Brain pericyte (primary cell): ENCODE measurements around the gene PKD1.

Experiments
- DNase-seq: peaks from one replicate; pipeline ENCODE4 v3.0.0-alpha.2; 2012; ENCODE audit warnings: low read depth, low spot score

PKD1 gene

DNA sequence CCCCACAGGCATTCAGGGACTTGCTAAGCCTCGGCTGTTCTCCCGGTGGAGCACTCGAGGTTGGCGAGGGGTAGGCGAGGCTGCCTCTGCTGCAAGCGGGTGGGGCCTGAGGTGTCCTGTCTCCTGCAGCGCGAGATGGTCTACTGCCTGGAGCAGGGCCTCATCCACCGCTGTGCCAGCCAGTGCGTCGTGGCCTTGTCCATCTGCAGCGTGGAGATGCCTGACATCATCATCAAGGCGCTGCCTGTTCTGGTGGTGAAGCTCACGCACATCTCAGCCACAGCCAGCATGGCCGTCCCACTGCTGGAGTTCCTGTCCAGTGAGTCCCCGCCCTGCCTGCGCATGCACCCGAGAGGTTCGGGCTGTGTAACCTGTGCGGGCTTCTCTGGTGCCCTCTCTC is 61.6 kb downstream of the PKD1 start:
- no peak for DNase-seq

DNA sequence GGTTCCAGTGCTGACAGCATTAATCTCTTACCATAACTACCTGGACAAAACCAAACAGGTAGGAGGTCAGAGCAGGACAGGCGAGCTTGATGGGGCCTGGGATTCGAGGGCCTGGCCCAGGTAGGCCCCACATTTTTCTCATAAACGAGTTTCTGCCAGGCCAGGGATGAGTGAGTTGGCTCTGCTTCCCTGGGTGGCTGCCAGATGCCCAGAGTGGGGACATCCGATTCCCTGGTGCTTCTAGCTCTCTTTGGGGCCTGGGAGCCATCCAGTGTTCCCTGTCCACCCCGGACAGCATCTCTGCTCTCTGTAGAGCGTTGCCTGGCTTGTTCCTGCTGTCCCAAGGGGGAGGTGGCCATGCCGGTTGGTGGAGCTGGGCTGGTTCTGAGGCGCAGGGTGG is 62.8 kb downstream of the PKD1 start:
- no peak for DNase-seq

DNA sequence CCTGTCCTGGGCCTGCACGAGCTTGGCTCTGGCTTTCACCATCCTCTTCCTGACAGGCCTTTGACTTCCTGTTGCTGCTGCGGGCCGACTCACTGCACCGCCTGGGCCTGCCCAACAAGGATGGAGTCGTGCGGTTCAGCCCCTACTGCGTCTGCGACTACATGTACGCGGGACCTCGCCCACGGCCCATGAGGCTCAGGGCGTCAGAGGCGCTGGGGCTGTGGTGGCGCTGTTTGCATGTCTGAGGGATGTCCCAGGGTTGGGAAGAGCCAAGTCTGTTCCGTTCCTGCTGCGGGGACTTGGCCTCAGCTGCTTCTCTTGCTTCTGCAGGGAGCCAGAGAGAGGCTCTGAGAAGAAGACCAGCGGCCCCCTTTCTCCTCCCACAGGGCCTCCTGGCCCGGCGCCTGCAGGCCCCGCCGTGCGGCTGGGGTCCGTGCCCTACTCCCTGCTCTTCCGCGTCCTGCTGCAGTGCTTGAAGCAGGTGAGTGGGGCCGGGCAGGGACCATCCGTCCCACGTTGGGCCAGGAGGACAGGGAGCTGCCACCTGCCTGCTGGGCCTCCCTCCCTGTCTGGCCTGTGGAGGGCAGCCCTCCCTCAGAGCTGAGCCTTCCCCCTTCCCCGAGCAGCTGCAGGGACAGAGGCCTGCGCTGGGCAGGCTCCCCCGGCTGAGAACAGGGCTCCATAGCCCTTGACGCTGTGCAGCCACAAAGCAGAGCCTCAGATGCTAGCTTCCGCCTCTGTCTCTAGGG is 64.1 kb downstream of the PKD1 start:
- DNase-seq, result no peak

DNA sequence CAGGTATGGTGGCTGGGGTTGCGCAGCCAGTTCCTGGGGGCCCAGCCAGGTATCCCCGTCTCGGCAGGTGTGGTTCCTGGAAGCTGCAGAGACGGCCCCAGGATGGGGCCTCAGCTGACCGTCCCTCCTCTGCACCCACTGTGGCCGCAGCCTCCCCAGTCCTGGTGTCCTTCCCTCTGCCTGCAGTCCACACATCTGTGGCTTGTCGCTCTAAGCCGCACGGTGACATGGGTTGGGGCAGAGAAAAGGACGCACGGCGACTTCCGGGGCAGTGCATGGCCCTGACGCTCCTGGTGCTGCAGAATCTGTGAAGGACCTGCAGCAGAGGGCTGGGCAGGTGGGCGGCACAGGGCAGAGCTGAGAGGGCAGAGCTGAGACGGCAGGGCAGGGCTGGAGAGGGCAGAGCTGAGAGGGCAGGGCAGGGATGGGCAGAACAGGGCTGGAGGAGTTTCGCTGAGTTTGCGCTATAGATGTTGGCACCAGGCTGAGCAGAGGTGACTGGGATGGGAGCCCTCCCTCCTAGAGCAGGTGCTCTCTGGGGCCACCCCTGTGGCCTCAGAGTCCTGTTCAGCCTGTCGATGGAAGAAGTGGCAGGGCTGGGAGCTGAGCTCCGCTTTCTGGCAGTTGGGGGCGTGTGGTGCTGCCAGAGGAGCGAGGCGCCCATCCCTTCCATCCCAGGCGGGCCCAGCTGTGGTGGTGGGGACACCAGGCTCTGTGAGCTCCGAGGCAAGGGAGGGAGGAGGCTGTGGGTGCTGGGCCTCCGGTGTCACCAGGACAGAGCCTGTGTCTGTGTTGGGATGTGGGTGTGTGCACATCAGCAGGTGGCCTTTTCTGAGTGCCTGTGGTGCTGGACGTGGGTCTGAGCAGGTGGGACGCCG is 64.9 kb downstream of the PKD1 start:
- DNase-seq, result no peak

DNA sequence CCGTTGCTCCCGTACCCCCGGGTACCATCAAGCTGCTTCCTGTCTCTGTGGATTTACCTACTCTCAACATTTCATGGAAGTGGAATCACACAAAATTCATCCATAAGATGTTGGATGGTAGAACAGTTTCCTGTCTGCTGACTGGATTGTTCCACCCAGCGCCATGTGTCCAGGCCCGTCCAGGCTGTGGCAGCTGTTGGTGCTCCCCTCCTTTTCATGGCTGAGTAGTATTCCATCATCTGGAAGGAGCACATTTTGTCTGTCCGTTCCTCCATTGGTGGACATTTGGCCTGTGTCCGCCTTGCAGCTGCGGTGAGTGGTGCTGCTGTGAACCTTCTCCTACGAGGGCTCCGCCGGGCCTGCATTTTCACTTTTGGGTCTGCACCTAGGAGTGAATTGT is 69.6 kb downstream of the PKD1 start:
- no peak for DNase-seq

DNA sequence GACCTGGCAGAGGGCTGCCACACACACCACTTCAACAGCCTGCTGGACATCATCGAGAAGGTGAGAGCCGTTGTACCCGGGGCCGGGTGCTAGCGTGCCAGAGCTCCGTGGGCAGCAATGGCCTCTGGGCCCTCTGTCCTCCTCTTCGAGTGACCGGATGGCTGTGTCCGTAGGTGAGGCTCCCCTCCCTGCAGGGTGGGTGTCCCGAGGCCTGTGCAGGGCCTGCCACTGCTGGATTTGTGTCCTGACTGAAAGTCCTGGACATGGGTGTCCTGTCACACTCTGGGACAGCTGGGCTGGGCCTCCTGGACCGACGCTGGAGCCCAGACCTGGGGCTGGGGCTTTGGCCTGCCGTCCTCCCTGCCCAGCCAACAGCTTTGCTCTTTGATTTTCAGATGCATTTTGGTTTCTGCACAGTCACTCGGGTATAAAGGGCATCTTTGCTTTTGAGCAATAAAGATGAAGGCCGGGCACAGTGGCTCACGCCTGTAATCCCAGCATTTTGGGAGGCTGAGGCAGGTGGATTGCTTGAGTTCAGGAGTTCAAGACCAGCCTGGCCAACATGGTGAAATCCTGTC is 71.2 kb downstream of the PKD1 start:
- no peak for DNase-seq

DNA sequence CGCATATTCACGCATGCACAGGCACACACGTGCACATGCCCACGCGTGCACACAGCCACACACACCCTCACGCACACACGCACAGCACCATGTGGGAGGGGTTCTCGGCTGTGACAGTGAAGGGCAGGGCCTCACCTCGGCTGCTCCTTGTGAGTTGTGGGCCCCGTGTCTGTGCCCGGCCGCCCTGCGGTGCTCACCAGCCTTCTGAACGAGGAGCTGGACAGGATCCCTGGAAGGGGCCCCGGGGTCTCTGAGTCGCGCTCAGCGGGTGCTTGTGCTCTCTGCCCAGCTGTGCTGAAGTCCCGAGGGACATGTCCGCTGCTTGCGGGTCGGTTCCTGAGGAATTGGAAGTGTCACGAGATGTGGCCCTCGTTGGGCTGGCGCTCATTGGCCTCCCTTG is 71.8 kb downstream of the PKD1 start:
- DNase-seq, result no peak

DNA sequence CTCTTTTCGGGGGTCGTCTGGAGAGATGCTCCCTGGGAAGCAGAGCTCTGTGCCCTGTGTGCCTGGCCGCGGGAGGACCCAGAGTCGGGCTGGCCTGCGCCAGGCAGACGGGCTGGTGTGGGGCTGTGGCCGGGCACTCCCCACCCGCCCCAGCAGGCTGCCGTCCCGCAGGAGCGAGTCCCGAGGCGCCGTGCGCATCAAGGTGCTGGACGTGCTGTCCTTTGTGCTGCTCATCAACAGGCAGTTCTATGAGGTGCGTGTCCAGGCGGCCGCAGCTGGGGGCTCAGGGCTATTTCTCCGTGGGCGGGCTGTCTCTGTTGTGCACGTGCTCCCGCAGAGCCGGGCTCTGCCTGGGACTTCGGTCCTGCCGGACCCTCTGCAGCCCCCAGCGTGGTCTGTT is 72.9 kb downstream of the PKD1 start:
- DNase-seq, result no peak

DNA sequence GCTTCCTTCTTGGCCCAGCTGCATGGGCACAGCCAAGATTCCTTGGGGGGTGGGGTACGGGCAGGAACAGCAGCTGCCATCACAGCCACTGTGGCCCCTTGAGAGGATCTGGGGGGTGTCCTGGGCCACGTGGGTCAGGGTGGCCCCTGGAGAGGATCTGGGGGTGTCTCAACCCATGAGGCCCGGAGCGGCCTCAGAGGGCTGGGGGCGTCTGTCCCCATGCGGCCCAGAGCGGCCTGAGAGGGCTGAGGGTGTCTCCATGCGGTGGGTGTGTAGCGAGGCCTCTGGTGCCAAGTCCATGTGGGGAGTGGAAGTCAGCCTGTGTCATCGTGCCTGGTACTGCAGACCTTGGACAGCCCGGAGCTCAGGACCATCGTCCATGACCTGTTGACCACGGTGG is 74.2 kb downstream of the PKD1 start:
- no peak for DNase-seq

DNA sequence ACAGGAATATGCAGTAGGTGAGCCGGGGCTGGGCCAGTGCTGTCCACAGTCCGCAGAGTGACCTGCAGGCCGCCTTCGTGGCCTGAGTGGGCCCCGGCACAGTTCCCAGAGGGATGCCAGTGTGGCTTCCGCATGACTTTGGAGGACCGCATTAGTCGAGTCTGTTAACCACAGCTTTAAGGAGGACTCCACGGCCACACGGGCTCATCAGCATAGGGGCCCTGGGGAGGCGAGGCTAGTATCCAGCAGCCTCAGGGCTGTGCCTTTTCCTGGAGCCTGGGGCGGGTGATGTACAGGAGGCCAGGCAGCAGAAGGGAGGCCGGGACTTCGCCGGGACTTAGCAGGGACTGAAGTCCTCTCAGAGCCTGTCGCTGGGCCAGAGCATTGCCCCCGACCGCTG is 74.7 kb downstream of the PKD1 start:
- no peak for DNase-seq

DNA sequence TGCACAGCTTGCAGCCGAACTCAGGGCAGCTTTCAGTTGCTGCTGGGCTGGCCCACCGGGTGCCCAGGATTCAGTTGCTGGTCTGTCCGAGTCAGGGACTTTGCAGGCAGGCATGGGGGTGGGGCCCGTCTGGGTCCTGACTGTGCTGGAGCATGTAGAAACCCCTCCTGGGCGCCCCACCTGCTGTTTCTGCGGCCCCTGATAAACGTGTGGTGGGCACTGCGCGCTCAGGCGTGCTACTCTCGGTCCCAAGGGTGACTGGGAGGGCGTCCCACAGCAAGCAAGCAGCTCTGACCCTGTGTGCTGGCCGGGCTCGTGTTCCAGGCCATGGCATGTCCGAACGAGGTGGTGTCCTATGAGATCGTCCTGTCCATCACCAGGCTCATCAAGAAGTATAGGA is 75.4 kb downstream of the PKD1 start:
- DNase-seq, result no peak

DNA sequence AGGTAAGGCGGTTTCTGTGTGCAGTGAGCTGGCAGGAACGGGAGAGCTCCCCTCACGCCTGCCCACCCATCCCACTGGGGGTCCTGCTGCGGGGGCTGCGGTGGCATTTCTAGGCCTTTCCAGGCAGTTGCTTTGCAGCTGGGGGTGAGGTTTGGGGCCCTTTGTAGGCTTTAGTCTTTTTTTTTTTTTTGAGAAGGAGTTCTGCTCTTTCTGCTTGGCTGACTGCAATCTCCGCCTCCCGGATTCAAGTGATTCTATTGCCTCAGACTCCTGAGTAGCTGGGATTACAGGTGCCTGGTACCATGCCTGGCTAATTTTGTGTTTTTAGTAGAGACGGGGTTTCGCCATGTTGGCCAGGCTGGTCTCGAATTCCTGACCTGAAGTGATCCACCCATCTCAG is 76.8 kb downstream of the PKD1 start:
- DNase-seq, result no peak

DNA sequence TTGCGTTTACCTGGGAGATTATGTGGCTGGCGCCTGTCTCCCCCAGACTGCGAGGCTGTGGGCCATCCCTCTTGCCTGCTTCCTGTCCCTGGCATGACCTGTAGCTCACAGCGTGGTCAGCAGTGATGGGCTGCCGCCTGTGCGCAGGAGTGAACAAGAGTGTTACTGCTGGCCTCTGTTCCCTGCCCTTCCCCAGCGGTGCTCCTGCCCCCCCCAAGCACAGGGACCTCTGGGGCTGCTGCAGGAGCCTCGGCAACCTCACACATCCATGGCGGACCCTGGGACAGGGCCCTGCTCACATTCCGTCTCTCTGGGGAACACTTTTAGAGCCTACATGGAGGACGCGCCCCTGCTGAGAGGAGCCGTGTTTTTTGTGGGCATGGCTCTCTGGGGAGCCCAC is 77.3 kb downstream of the PKD1 start:
- no peak for DNase-seq

DNA sequence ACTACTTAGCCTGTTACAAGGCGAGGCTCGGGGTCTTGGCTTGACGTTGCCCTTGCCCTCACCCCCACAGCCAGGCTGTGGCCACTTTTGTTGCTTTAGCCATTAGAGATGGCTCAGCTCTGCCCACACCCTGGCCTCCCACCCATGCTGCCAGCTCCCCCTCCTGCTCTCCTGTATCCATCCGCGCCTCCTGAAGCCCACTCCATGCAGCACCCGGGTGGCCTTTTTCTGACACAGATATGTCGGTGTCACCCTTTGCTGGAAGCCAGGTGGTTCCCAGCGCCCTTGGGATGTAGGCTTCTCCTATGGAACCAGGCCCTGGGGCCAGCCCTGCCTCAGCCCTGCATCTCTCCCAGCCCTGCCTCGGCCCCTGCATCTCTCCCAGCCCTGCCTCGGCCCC is 78.3 kb downstream of the PKD1 start:
- DNase-seq, result no peak

DNA sequence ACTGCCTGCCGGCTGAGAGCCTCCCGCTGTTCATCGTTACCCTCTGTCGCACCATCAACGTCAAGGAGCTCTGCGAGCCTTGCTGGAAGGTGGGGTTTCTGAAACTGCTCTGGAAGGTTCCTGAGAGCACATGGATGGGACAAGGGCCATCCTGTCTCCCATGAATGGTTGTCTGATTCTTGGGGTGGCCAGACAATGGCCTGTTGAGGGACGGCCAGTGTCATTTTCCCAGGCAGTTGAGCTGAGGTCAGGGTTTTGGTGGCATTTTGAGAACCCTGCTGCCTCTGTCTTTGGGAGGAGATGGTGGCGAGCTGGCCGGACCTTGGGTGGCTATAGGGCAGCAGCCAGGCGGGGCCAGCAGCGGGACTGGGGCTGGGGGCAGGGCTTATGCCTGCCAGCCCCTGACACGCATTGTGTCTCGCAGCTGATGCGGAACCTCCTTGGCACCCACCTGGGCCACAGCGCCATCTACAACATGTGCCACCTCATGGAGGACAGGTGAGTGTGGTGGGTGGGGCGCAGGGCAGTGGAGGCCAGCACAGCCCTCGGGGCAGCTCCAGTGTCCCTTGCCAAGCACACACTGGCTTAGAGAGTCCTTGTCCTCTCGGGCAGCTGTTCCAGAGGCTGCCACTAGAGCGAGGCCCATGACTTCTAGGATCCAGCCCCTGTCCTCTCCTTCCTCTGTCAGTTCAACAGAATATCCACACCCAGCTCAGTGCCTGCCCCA is 78.9 kb downstream of the PKD1 start:
- no peak for DNase-seq

DNA sequence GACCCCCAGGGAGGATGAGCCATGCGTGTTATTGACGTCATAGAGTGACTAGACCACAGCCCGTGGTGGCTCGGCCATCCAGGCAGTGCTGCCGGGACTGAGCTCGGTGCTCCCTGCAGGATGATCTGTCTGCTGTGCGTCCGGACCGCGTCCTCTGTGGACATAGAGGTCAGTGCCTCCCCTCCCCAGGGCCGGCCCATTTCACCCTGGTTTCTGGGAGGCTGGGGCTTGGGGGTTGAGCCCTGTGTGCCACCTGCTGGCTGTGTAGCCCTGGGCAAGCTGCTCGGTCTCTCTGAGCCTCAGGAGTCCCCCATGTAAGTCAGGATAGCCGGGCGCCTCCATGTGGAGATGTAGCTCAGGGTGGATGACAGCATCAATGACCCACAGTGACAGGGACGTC is 79.6 kb downstream of the PKD1 start:
- DNase-seq, result no peak

DNA sequence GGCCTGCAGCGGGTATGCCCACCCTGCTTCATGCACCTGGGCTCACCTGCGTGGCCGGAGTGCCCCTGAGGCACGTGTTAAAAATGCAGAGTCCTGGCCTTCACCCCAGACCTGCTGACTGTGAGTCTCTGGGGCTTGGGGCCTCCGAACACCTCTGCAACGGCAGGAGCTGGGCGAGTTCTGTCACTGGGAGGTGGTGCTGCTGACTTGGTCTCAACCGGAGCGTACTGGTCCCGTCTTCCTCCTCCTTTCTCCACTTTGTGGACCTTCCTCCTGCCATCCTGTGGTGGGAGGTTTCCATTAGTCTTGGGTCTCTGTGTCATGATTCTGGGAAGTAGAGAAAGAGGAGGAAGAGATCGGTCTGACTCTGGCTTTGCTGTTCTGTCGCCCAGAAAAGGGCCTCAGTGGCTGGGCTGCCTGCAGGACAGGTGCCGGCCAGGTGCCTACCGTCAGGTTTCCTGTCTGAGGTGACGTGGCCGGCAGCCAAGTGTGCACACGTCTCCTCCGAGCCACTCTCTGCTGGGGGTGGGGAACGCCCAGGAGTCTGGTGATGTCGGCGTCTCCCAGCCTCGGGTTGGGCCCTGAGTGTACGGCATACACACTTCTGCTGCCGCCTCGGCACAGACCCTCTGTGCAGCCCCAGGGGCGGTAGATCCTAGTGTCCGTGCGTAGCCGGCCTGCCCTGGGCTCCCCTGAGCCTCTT is 81.0 kb downstream of the PKD1 start:
- DNase-seq, result no peak

DNA sequence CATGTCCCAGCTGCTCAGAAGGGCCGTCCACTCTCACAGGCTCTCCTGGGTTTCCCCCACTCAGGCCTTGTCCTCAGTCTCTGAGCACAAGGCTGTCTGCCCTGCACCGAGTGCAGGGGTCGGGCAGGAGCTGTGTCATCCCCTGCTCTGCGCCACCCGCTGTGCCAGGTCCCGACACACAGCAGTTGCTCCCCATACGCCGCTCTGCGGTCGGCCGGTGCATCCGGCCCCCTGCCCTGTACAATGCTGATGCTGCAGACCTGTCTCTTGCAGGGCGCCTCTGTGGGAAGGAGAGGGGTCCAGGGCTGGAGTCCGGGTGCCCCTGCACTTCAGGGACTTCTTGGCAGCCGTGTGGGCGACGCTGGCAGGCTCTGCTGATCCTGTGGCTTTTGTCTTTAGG is 81.8 kb downstream of the PKD1 start:
- DNase-seq, result no peak

DNA sequence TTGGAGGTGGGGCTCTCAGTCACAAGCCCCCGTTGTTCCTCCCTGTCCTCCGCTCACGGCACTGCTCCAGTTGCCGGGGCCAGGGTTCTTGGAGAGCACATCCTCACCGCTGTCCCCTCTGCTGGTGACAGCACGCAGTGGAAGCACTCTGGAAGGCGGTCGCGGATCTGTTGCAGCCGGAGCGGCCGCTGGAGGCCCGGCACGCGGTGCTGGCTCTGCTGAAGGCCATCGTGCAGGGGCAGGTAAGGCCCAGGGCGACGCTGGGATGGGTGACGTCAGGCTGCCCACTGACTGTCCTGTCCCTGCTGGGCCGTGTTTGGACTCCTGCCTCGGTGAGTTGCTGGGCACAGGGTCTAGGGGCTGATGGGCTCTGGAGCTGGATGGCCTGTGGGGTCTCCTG is 82.5 kb downstream of the PKD1 start:
- DNase-seq, result no peak

DNA sequence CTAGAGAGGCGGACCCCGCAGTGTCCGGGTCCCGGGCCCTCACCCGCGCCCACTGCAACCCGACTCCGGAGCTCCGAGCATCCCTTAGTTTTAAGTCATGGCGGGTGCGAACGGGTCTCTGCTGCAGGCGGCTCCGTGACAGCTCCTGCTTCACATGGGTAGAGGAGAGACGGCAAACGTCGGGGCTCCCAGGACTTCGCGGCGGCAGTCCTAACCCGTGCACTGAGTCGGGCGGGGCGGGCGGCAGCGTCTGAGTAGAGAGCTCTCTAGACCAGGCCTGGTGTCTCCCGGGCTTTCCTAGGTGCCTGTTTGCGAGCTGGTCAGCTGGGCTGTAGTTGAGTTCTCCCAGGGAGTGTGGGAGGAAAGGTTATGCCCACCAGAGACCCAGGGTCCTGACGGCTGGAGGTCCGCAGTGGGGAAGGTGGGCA is 87.6 kb downstream of the PKD1 start:
- no peak for DNase-seq

DNA sequence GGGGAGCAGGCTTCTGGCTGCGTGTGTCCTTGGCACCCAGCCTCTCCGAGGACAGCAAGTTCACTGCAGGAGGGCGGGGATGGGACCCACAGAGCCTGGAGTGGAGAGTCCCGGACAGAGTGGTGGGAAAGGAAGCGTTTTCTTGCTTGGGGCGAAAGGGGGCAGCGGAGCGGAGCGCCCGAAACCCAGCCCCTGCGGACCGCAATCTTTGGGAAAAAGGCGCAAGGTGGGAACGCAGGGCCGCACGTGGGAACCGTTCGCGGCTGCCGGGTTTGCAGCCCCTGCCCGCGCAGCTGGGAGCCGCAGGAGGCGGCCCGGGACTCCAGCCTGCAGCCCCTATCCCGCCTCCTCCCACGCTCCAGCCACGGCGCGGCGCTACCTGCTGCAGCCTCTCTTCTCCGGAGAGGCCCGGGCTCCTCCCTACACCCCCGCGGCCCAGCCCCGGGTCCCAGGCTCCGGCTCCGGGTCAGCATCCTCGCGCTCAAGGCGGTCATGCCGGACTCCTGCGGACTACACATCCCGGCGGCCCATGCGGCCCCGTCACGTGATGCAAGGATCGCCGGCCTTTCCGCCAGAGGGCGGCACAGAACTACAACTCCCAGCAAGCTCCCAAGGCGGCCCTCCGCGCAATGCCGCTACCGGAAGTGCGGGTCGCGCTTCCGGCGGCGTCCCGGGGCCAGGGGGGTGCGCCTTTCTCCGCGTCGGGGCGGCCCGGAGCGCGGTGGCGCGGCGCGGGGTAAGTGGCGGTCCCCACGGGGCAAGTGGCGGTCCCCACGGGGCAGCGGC is 88.2 kb downstream of the PKD1 start, which contains the start of the genes NTHL1 and TSC2:
TSS of gene NTHL1 (minus strand) at position 505 of the 786 bp plus-strand sequence. CDS start at position 494, 11 bp downstream.
TSS of gene TSC2 (plus strand) at position 656 of the 786 bp plus-strand sequence. CDS start 631 bp downstream, outside the sequence.
- DNase-seq, result peak; percentile 88
